GM12878 (cell line): ENCODE data around the gene MARCHF10.

ENCODE experiments used
- EZH2 ChIP-seq: IDR thresholded peaks from 2 replicates; pipeline ENCODE4 v1.6.1; 2012; ENCODE audit warnings: low read depth, mild to moderate bottlenecking, control low read depth, inconsistent platforms, low read length, borderline replicate concordance; ENCODE audit not compliant: control insufficient read depth
- KLF5 ChIP-seq: fragments of 450-650 bp; IDR thresholded peaks from 2 replicates; pipeline ENCODE4 v1.6.1; 2014; ENCODE audit warnings: mild to moderate bottlenecking; ENCODE audit not compliant: partially characterized antibody
- POLR2A ChIP-seq: IDR thresholded peaks from 2 replicates; pipeline ENCODE4 v1.6.1; 2011; ENCODE audit warnings: low read depth, mild to moderate bottlenecking, low read length
- SRF ChIP-seq, 2 experiments: IDR thresholded peaks; 2 replicates each; pipeline ENCODE4 v1.6.1; 2011; ENCODE audit warnings: low read depth in 2 of 2, low read length in 2 of 2, mild to moderate bottlenecking in 1 of 2, moderate library complexity in 1 of 2
- ZBED1 ChIP-seq: IDR thresholded peaks from 2 replicates; pipeline ENCODE4 v1.6.1; 2016; ENCODE audit warnings: borderline replicate concordance
- TF ChIP-seq, protein P1 (sequence below), 3 experiments: IDR thresholded peaks in 2 of 3; conservative IDR thresholded peaks in 1 of 3; 2 replicates each; pipeline ENCODE4 v1.5.1; 2011; ENCODE audit warnings: low read depth in 3 of 3, low read length in 3 of 3, mild to moderate bottlenecking in 3 of 3, control low read depth in 2 of 3, moderate library complexity in 2 of 3, inconsistent platforms in 1 of 3, mixed read lengths in 1 of 3; ENCODE audit not compliant: control insufficient read depth in 2 of 3, insufficient read depth in 1 of 3; ENCODE audit errors: extremely low read depth in 1 of 3
- TF ChIP-seq, protein P2 (sequence below): IDR thresholded peaks from 2 replicates; pipeline ENCODE4 v1.6.1; 2012; ENCODE audit warnings: low read depth, low read length, improper control_type of control experiment
- TF ChIP-seq, protein P3 (sequence below): fragments of 450-650 bp; IDR thresholded peaks from 2 replicates; pipeline ENCODE4 v1.6.1; 2016; ENCODE audit warnings: mild to moderate bottlenecking

DNA sequence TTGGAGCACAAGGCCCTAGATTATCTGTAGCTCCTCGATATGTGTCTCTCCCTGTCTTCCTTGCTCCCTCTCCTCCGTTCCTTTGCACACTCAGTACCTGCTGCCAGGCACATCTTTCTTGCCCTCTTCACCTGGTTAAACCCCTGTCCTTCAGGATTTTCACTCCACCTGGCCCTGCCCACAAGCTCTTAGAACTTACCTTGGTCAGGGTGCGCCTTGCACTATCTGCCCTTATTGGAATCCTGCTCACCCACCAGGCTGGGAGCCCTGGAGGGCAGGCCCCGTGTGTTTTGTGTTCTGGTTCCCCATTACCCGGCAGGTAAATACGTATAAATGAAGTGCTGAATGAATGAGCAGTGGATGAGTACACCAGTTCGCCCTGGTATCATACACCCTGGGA is 54.6 kb downstream of the MARCHF10 start:
- TF ChIP-seq, protein P1, sequence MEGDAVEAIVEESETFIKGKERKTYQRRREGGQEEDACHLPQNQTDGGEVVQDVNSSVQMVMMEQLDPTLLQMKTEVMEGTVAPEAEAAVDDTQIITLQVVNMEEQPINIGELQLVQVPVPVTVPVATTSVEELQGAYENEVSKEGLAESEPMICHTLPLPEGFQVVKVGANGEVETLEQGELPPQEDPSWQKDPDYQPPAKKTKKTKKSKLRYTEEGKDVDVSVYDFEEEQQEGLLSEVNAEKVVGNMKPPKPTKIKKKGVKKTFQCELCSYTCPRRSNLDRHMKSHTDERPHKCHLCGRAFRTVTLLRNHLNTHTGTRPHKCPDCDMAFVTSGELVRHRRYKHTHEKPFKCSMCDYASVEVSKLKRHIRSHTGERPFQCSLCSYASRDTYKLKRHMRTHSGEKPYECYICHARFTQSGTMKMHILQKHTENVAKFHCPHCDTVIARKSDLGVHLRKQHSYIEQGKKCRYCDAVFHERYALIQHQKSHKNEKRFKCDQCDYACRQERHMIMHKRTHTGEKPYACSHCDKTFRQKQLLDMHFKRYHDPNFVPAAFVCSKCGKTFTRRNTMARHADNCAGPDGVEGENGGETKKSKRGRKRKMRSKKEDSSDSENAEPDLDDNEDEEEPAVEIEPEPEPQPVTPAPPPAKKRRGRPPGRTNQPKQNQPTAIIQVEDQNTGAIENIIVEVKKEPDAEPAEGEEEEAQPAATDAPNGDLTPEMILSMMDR (IDR thresholded peaks at IDR 0.05 in 2 of 3, conservative IDR thresholded peaks at IDR 0.05 in 1 of 3; ENCODE audit: control insufficient read depth in 2 of 3, extremely low read depth in 1 of 3, insufficient read depth in 1 of 3, low read depth in 3 of 3, low read length in 3 of 3): no peak
- no peak for TF ChIP-seq SRF (IDR thresholded peaks at IDR 0.05; ENCODE audit: low read depth in 2 of 2, low read length in 2 of 2)
- no peak for TF ChIP-seq KLF5
- TF ChIP-seq EZH2: no peak
- TF ChIP-seq, protein P2, sequence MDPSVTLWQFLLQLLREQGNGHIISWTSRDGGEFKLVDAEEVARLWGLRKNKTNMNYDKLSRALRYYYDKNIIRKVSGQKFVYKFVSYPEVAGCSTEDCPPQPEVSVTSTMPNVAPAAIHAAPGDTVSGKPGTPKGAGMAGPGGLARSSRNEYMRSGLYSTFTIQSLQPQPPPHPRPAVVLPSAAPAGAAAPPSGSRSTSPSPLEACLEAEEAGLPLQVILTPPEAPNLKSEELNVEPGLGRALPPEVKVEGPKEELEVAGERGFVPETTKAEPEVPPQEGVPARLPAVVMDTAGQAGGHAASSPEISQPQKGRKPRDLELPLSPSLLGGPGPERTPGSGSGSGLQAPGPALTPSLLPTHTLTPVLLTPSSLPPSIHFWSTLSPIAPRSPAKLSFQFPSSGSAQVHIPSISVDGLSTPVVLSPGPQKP: no peak
- TF ChIP-seq, protein P3, sequence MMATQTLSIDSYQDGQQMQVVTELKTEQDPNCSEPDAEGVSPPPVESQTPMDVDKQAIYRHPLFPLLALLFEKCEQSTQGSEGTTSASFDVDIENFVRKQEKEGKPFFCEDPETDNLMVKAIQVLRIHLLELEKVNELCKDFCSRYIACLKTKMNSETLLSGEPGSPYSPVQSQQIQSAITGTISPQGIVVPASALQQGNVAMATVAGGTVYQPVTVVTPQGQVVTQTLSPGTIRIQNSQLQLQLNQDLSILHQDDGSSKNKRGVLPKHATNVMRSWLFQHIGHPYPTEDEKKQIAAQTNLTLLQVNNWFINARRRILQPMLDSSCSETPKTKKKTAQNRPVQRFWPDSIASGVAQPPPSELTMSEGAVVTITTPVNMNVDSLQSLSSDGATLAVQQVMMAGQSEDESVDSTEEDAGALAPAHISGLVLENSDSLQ: no peak
- no peak for TF ChIP-seq ZBED1
- TF ChIP-seq POLR2A: no peak
